8988T (cell line): ENCODE data around the gene RPS28.
"Not testable (repeated sequence)": the region's sequence is repeated elsewhere in the genome, so short reads cannot be mapped to it uniquely, and the experiment has no call there.

Experiments
- DNase-seq: peaks from one replicate; pipeline ENCODE4 v3.0.0; 2011

The RPS28 gene

GRCh38 chr19:8343483-8343844 lies 22.2 kb downstream of the RPS28 start:
- DNase-seq = no peak

- not testable (repeated sequence) for DNase-seq
Measured at GRCh38 chr19:8349629-8350372, 28.5 kb downstream of the RPS28 start.

DNA sequence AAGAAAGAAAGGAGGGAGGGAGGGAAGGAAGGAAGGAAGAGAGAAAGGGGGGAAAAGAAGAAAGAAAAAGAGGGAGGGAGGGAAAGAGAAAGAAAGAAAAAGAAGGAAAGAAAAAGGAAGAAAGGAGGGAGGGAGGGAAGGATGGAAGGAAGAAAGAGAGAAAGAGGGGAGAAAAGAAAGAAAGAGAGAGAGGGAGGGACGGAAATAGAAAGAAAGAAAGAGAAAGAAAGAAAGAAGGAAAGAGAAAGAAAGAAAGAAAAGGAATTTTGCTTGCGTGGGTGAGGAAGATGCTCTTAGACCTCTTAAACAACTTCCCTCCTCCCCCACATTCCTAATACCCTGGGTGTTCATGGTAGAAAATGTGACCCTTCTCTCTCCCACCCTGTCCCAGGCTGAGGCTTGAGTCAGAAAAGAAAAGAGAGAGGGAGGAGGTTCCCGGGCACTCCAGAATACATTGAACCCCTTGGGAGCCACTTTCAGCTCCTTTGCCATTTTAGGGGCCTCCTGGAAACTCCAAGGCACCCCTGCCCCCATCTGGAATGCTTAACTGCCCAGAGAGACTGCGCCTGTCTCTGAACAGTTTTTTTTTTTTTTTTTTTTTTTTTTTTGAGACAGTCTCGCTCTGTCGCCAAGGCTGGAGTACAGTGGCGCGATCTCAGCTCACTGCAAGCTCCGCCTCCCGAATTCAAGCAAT lies 31.0 kb downstream of the RPS28 start:
- DNase-seq = no peak

DNA sequence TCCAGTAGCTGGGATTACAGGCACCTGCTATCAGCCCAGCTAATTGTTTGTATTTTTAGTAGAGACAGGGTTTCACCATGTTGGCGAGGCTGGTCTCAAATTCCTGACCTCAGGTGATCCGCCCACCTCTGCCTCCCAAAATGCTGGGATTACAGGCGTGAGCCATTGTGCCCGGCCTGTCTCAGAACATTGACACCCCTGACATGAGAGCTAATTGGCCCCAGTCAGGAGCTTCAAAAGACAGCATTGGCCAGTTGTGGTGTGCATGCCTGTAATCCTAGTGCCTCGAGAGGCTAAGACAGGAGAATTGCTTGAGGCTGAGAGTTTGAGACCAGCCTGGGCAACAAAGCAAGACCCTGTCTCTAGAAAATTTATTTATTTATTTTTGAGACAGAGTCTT lies 31.5 kb downstream of the RPS28 start:
- DNase-seq = not testable (repeated sequence)

- no peak for DNase-seq
Measured at GRCh38 chr19:8355631-8356402, 34.5 kb downstream of the RPS28 start.

DNA sequence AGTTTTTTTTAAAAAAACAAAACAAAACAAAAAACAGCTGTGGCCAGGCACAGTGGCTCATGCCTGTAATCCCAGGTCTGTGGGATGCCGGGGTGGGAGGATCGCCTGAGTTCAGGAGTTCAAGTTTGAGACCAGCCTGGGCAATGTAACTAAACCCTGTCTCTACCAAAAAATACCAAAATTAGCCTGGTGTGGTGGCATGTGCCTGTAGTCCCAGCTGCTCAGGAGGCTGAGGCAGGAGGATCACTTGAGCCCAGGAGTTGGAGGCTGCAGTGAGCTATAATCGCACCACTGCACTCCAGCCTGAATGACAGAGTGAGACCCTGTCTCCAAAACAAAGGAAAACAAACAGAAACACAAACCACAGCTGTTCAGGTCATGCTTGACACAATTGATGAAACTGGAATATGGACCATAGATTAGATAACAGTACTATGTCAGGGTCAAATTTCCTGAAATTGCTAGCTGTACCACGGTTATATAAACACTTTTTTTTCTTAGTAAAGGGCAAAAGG lies 35.8 kb downstream of the RPS28 start:
- DNase-seq = no peak

GRCh38 chr19:8358948-8359347 lies 37.7 kb downstream of the RPS28 start:
- no peak for DNase-seq

GRCh38 chr19:8360196-8360595 lies 38.9 kb downstream of the RPS28 start:
- no peak for DNase-seq

DNA sequence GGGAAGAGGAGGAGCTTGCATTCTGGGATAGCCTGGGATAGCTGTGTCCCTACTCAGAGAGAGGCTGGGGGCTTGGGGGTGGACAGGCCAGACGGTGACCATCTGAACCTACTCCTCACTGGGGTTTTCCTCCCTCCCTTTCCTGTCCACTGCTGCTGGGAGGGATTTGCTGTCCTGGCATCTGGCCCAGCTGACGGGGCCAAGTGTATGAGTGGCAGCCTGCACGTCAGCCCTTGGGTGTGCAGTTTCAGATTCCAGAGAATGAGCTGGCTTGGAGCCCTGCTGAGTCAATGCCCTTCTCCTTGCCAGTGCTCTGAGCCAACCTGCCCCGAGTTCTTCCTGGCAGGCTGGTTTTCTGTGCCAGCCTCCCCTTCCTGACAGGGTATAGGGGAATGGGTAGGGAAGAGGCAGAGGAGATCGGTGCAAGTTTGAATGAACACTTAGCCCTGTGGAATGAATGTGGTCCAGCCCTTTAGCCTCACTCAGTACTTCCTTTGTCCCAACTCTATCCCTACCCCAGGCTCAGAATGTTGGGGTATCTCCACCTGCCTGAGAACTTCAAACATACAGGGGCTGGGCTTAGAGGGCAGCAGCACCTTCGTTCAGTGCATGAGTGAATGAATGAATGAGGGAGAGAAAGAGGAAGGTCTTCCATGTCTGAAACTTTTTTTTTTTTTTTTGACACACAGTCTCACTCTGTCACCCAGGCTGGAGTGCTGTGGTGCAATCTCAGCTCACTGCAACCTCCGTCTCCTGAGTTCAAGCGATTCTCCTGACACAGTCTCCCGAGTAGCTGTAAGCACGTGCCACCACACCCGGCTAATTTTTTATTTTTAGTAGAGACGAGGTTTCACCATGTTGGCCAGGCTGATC lies 40.9 kb downstream of the RPS28 start:
- peak; percentile 83 for DNase-seq

DNA sequence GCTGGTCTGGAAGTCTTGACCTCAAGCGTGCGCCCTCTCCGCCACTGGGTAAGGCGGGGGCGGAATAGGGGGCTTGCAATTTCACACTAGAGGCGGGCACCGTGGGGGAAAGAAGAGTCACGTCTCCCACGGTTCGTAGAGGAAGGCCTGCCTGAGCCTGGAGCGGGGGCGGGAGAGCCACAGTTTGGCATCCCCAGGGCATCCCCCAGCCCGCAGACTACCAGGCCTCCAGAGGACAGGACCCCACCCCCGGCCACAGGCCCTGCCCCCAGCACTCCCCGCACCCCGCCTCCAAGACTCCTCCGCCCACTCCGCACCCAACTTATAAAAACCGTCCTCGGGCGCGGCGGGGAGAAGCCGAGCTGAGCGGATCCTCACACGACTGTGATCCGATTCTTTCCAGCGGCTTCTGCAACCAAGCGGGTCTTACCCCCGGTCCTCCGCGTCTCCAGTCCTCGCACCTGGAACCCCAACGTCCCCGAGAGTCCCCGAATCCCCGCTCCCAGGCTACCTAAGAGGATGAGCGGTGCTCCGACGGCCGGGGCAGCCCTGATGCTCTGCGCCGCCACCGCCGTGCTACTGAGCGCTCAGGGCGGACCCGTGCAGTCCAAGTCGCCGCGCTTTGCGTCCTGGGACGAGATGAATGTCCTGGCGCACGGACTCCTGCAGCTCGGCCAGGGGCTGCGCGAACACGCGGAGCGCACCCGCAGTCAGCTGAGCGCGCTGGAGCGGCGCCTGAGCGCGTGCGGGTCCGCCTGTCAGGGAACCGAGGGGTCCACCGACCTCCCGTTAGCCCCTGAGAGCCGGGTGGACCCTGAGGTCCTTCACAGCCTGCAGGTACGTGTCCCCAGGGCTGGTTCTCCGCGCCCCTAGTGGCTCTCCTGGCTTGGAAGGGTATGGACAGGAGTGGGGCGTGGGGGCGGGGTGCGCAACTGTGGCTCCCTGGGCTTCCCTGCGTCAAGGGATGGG lies 42.8 kb downstream of the RPS28 start, which contains the start of gene ANGPTL4:
TSS of gene ANGPTL4 (plus strand) at position 353 of the 969 bp plus-strand sequence. CDS start at position 520, 167 bp downstream.
- peak; percentile 11 for DNase-seq

DNA sequence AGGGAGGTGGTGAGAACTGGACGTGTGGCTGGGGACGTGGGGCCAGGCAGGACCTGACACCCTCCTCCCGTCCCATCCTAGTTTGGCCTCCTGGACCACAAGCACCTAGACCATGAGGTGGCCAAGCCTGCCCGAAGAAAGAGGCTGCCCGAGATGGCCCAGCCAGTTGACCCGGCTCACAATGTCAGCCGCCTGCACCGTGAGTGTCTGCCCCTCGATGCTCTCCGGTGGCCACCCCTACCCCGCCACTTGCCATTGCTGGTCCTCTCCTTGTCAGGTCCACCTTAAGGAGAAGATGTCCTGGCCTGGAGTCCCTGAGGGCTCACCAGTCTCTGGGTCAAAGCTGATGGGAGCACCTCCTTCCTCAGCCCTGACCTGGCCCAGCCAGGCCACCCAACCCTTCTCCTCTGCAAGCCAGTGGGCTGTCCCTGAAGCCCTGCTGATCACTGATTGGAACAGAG lies 44.9 kb downstream of the RPS28 start:
- DNase-seq = no peak

GRCh38 chr19:8366961-8367326 lies 45.6 kb downstream of the RPS28 start:
- DNase-seq = no peak

DNA sequence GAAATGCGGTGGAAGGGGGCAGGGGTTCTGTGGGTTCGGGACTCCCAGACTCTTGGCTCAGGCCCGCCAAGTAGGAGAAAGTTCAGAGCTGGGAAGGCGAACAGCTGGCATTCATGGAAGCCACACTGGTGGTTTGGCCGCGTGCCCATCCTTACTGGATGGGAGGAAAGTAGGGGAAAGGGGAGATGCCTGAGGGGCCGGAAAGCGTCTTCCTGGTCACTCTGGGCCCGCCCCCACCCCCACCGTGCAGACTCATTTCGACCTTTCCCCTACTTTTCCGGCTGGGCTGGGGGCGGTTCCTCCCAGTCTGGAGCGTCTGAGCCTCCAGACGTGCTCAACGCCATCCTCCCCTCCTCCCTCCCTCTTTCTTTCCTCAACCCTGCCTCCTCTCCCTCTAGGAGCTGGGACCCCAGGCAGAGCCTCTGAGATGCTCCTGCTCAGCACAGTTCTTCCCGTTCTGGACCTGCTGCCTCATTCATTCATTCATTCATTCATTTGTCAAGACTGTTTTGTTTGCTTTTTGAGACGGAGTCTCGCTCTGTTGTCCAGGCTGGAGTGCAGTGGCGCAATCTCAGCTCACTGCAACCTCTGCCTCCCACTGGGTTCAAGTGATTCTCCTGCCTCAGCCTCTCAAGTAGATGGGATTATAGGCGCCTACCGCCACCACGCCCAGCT lies 46.2 kb downstream of the RPS28 start:
- peak; percentile 74 for DNase-seq

- no peak for DNase-seq
Measured at GRCh38 chr19:8370176-8371010, 49.1 kb downstream of the RPS28 start.

DNA sequence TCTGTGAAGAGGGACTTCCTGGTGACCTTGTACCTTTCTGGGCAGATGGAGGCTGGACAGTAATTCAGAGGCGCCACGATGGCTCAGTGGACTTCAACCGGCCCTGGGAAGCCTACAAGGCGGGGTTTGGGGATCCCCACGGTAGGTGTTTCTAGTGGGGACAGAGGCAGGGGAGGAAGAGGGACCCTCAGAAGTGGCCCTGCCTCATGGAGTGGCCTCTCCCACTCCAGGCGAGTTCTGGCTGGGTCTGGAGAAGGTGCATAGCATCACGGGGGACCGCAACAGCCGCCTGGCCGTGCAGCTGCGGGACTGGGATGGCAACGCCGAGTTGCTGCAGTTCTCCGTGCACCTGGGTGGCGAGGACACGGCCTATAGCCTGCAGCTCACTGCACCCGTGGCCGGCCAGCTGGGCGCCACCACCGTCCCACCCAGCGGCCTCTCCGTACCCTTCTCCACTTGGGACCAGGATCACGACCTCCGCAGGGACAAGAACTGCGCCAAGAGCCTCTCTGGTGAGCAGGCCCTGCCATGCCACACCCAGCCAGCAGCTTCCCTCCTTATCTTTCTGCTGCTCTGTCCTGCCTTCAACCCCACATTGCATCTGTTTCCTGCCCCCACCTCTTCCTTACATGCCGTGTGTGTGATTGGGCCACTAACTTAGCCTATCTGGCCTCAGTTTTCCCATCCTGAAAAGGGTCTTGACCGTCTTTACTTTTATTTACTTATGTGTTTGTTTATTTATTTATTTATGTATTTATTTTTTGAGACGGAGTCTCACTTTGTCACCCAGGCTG lies 49.9 kb downstream of the RPS28 start:
- DNase-seq = no peak
